Stimulated activated CD8-positive, alpha-beta memory T cell treated with anti-CD3 and anti-CD28 coated beads, Interleukin-12 subunit alpha, Interleukin-12 subunit beta, amount 100 ng/mL, for 4 hours (primary cell): ENCODE results near the gene SAMD4B.
"Not testable (repeated sequence)": the region's sequence is repeated elsewhere in the genome, so short reads cannot be mapped to it uniquely, and the experiment has no call there.

ENCODE experiments used
- DNase-seq: peaks from one replicate; pipeline ENCODE4 v3.0.0-alpha.2; 2020; ENCODE audit warnings: low read depth

The SAMD4B gene

DNA sequence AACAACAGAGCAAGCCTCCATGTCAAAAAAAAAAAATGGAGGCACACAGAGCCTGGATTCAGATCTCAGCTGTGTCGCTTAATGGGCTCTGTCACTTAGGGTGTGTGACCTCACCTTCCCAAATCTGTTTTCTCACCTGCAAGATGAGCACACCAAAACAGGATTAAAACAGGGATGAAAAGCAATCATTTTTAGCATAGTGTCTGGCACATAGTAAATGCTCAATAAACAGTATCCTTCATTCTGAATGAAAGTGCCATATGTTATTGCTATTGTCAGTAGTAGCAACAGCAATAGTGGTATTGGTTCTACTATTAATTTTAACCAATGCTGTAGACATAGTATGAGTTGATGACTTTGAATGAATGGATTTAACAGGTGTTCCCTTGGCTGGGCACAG lies 23.3 kb downstream of the SAMD4B start:
- DNase-seq: no peak

DNA sequence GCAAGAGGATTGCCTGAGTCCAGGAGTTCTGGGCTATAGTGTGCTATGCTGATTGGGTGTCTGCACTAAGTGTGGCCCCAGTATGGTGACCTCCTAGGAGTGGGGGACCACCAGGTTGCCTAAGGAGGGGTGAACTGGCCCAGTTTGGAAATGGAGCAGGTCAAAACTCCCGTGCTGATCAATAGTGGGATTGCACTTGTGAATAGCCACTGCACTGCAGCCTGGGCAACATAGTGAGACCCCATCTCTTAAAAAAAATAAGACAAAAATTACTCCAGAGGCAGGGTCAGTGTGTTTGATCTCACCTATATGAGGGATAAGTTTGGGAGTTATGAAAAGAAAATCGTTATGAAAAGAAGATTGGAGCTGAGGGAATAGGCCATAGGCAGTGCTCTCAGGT lies 27.0 kb downstream of the SAMD4B start:
- DNase-seq: no peak

DNA sequence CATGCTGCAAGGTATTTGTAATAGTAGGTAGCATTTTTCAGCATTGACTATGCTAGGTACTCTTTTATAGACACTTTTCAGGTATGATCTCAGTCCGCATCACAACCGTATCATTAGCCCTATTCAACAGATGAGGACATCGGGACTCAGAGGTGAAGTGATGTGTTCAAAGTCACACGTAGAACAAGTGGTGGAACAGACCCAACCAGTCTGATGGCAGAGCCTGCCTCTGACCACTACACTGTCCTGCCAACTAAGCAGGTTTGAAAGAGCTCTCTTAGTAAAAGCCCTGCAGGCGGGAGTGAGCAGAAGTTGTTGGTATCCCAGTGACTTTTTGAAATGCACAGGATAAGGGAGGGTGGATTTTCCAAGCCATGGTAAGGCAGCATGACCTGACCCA lies 28.5 kb downstream of the SAMD4B start:
- no peak for DNase-seq

DNA sequence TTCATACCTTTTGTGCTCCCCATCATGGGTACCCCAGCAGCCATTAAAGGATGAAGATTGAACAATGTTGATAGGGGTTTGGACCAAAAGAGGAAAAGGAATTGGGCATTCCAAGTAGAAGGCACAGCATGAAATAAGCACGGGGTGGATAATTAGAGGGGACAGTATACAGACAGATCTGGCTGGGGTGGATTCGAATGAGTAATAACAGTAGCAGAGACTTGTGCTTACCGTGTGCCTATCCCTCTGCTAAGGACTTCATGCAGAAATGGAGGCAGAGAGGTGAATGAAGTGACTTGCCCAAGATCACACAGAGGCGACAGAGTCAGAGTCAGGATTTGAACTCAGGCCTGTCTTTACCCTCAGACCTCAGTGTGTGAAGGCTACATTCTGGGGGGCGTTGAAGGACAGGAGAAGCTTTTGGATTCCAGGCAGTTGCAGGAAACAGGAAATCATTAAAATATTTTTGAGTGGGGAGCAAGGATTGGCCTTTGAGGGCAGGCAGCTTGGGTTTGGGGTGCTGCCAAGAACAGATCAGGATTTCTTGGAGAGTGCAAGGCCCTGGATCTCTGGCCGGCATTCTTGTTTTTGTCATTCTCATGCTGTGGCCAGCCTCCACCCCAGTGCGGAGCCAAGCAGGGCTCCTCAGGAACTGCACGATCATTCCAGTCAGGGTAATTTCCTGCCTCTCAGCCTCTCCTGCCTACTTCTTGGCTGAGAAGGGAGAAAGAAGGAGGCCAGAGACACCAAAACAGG lies 30.0 kb downstream of the SAMD4B start:
- no peak for DNase-seq

DNA sequence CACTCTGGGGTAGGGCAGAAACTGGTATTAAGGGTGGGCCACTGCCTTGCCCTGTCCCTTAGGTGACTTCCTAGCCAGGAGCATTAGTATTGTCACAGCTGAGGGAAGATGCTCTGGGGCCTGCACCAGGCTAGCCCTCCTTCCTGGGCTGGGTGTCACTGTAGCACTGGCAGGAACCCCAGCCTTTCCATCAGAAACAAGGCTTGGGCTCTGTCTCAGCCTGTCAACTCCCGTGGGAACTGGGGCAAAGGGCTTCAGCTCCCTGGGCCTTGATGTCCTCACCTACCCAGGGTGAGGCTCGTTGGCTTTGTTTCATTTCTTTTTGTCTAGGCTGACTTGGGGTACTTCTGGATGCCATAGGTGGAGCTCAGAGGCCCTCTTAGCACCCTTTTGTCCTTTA lies 30.7 kb downstream of the SAMD4B start:
- DNase-seq: no peak

DNA sequence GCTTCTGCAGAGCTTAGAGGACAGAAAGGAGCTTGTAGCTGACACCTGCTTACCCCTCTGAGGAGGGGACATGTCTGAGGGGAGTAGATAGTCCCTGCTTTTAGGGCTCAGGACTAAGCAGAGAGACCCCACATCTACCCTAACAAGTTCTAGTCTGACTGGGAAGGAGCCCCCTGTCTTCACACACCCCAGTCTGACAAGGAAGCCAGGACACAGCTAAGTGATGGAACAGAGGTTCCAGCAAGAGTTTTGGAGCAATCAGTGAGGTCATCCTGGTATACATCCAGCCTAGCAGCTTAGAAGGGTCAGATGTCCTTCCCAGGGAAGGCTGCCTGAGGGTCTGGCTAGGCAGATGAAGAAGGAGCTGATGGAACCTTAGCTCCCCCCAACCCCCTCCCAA lies 33.7 kb downstream of the SAMD4B start:
- no peak for DNase-seq

DNA sequence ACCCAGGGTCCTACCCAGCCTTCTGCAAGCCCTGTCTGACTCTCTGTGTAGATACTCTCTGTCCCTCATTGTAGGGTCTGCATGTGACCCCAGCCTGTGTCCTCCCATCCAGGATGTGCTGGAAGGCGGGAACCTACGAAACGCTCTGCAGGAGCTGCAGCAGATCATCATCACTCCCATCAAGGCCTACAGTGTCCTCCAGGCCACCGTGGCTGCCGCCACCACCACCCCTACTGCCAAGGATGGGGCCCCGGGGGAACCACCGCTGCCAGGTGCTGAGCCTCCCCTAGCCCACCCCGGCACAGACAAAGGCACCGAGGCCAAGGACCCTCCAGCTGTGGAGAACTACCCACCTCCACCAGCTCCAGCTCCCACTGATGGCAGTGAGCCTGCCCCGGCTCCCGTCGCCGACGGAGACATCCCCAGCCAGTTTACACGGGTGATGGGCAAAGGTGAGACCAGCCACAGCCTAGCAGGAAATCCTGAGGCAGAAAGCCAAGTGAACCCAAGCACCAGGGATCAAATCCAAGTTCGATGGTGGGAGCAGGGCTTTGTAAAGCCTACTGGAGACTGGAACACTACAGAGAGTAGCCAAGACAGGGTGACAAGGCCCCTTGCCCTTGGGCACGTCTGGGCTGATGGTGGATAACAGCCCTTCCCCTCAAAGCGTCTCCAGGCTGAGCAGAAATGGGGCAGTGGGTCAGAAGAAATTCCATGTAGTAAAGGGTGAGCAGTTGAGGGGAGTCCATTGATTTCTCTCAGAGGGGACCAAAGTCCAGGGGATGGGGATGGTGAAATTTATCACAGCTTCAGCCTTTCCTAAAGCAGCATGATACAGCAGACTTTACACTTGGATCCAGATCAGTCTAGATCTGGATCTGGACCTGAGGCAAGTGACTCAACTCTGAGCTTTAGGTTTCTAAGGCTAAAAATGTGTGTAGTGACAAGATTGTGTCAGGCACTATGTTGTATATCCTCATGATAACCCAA lies 35.4 kb downstream of the SAMD4B start:
- no peak for DNase-seq

DNA sequence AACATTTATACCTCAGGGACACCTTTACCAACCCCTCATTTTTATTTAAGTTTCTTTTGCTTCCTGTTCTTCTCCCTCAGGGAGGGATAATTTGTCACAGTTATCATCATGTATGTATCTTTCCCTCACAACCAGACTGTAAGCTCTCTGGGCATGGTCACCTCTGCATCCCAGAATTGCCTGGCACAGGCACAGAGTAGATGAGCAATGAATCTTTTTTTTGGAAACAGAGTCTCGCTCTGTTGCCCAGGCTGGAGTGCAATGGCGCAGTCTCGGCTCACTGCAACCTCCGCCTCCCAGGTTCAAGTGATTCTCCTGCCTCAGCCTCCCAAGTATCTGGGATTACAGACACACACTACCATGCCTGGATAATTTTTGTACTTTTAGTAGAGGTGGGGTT lies 37.1 kb downstream of the SAMD4B start:
- not testable (repeated sequence) for DNase-seq

DNA sequence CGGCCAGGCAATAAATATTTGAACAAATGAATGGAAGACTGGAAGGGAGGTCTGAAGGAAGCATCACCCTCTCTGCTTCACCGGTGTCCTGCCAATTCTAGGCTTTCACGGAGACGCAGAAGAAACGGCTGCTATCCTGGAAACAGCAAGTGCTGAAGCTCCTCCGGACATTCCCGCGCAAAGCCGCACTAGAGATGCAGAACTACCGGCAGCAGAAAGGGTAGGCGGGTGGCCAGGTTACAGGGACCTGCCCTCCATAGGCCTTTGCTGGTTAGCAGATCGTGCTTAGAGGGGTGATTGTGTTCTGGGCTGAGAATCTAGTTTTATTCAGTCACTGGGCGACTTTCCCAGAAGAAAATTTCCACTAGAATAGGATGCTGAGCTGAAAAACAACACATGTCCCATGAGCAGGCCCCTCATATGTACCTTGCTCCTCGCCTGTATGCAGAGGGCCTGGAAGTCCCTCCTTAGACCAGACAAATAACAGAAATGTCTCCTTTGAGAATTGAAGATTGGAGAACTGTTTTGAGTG lies 37.7 kb downstream of the SAMD4B start:
- DNase-seq: no peak

DNA sequence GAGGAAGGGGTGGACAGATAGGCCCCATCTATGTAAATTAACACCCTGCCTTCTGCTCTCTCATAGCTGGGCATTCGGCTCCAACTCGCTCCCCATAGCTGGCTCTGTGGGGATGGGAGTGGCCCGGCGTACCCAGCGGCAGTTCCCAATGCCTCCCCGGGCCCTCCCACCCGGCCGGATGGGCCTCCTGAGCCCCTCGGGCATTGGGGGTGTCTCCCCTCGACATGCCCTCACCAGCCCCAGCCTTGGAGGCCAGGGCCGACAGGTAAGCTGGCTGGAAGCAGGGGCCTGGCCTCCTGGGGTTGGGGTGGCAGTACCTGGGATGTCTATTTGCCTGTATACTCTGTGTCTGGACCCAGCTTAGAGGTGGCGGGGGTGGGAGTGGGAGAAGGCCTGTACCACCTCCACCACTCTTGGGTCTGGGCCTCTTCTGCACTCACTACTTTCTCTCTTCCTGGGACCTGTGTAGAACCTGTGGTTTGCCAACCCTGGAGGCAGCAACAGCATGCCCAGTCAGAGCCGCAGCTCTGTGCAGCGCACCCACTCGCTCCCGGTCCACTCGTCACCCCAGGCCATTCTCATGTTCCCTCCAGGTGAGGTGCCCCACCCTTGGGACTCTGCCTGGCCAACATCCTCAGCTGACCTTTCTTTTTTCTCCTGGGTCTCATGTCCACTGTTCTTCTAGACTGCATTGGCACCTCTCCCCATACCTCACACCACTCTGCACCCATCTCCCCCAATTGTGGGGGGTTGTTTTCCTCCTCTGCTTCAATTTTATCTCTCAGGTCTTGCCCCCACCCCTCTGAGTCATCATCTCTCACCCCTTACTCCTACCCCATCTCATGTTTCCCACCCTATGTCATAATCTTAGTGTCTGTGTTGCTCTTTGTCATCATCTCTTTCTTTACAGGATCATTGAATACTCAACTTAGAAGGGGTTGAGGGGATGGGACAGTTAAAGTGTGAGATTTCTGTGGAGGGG lies 38.6 kb downstream of the SAMD4B start:
- DNase-seq: no peak

DNA sequence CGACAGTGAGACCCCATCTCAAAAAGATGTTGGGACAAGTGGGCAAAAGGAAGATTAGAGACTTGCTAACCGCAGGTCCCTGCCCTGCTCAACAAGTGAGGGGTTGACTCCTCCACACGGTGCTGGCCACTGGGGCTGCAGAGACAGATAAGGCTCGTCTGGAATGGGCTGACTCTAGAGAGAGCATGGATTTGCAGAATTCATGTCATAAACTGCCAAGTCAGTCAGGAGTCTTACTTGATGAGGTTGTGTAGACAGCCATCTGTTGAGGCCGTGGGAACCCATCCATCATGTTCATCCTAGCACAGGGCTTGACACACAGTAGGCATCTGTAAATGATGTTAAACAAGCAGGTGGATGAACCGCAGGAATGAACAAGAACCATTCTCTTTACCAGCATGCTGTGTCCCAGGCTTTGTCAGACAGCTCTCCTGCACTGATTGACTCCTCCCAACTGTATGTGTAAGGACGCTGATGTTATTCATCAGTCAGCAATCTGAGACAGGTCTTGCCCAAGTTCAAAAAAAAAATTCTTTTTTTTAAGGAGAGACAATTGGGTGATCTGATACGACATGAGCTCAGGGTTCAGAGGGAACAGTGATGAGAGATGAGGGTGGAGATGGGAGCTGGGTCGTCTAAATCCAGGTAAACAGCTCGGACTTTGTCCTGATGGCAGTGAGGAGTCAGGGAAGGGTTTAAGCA lies 39.8 kb downstream of the SAMD4B start:
- no peak for DNase-seq

DNA sequence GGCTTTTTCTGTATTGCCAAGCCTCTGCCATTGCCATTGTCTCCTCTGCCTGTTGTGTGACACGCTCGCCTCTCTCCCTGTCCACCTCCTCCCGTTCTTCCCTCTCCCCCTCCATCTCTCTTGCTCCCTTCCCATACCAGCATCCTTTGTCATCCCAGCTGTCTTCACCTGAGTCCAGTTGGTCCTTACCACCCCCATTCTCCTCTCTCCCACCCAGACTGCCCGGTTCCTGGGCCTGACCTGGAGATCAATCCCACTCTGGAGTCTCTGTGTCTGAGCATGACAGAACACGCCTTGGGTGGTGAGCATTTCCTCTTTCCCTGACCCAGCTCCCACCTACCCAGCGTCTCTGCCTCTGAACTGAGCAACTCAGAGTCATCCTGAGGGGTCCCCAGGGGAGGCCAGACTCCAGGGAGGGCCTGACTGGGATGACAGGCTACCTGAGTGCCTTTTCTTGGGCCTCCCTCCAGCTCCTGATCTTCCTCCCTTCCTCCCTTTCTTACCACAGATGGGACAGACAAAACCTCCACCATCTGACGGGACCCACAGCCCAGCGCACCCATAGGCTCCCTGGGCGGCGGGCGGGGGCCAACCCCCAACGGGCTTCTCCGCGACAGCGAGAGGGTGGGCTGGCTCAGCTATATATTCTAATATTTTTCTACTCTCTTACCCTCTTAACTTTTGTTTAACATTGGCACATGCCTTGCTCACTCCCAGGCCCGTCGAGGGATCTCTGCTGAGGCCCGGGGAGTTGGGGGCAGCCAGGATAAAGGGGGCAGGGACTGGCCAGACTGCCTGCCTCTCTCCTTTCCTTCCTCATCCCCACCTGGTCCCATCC lies 41.0 kb downstream of the SAMD4B start:
- no peak for DNase-seq

DNA sequence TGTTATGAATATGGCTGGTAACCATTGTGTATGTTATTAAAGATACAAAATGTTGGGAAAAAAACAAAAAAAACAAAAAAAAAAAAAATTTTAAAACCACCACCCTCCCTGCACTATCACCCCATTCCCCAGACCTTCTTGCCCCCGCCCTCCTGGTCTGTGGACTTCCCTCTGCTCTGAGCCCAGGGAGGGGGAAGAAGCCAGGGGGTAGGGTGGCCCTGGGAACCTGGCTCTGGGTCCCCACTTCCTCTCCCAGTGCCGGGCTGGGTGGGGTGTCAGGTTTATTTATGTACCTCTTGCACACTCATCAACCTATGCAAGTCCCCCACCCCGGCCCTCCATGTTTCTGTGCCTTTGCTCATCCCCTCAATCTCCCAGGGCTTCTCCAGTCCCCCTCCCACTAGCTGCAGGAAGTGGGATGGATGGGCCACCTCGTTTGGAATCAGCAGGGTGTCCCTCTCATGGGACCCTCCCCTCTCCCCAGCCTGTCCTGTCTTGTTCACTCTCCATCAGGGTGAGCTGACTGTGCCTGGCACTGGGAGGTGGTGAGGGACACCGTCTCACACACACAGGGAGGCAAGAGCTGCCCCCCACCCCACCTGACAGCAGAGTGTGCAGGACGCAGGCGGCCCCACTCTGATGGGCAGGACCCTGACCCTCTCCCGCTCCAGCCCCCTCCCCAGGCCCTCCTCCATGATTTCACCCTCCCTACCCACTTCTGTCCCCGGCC lies 42.8 kb downstream of the SAMD4B start:
- no peak for DNase-seq

DNA sequence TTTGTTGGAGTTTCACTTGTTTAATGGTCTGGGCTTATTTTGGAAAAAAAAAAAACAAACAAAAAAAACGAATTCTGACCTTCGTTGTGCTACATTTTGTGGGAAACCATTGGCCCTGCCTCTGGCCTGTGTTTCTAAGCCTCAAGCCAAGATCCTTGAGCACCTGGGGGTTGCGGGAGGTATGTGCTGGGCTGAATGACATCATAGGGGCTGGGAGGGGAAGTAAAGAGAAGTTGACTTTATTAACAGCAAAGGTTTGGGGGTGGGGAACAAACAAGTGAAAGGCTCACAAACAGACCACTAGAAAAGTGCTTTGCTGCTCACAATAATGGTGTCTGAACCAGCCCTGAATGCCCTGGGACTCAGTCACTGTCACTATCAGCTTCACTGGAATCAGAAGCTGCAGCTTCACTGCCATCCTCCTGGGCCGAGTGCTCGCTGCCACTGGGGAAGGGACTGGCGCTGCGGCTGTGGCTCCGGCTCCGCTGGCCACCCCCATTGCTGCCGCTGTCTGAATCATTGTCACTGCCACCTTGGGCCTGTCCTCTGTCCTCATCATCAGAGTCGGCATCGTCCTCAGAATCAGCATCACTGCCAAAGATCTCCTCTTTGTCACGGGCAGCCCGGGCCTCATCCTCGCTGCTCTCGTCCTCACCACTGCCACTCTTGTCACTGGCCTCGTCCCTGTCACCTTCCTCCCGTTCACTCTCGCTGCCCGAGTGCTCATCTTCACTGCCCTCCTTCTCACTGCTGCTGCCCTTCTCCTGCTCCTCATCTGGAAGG lies 43.6 kb downstream of the SAMD4B start:
- no peak for DNase-seq

DNA sequence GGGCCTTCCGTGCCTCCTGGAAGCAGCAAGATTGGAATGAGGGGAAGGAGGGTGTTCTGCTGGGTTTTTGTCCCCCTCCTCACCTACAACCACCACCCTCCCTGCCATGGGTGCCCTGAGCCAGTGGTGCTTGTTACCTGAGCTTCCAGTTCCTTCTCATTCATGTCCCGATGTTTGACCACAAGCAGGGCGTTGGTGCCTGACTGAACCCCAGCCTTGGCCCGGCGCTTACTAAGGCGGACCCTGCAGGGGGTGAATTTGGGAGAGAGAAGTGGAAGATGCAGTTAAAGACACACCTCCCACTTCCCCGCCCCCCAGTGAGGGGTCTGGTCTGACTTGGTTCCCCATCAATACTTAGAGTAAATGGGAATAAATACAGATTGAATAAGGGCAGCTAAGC lies 44.3 kb downstream of the SAMD4B start:
- no peak for DNase-seq

DNA sequence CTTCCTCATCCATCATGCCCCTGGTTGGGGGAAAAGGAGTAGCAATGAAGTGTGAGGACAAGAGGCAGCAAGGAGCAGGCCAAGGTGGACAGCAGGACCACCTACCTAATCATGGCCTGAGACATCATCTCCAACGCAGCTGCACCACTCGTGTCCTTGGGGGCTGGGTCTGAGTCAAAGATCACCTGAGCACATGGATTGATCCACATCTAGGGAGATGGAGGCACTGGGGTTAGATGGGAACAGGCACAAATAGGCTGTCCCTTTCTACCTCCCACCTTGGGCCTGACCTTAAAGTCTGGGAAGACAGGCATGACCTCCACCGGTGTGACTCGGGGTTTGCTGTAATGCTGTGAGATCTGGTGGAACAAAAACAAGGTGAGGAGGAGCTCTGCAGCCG lies 46.4 kb downstream of the SAMD4B start:
- DNase-seq: no peak

DNA sequence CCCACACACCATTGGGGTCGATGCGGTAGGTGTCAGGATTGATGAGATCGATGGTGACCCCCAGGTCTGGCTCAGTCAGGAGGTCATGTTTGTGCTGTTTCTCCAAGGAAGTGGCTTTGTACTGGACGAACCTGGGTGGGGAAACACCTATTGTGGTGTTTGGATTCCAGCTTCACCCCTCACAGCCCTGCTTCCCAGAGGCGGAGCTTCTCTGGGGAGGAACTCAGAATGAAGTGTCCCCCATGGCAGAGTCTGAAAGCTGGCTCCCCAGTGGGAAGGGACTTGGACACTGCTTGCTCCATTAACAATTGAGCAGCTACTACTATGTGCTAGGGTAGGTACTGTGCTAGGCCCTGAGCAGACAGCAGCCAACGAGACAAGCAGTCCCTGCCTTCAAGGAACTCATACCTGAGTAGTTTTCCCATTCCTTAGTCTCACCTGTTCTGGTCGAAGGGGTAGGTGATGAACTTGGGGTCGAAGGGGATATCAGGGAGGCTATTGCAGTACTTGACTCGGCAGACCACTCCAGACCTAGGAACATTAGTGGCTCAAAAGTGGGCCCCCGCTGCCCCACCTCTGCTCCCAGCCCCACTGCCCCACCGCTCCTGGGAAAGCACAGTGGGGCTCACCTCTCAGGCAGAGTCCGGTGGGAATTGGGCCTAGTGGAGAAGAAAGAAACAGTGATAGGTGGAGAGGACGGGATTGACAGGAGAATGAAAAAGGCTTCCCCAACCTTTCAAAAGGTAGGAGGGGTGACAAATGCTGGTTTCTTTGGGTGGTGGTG lies 47.6 kb downstream of the SAMD4B start:
- DNase-seq: no peak

DNA sequence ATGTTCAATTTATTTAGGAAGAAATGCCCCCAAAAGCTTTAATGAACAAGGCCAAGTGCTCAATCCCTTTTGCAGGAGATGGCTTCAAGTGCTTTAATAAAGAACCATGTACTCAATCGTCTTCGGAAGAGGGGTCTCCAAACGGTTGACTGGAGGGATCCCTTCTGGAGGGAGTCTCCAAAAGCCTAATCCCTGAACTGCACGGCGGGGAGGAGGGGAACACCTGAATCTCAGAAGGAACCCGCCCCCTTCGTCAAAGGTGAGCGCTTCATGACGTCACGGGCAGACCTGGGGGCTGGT lies 48.2 kb downstream of the SAMD4B start:
- no peak for DNase-seq
